Measurements from ENCODE around the gene ATP11A. TPM values are rescaled to one million over a fixed set of nuclear protein-coding genes. Genes with fewer than 3 reads are reported as not detected.
A peak's percentile ranks its signal among the peaks of the same experiment; 100 is the strongest.
"Not testable (repeated sequence)": the region's sequence is repeated elsewhere in the genome, so short reads cannot be mapped to it uniquely, and the experiment has no call there.

The ATP11A gene
- total RNA-seq, 2 experiments from 2014 or later = 24.7 to 25.6 TPM

GRCh38 chr13:112779856-112780604 is 90.2 kb downstream of the ATP11A start:
- H3K9me3 Mint-ChIP-seq = no peaks in the 10 kb centered on the region
- CTCF ChIA-PET = no interaction called here
- peaks cover 14% of the 10 kb centered on the region for H3K4me1 Mint-ChIP-seq (ENCODE audit: low read depth)
- H3K27ac Mint-ChIP-seq = no peak overlapping the region
- no peaks in the 10 kb centered on the region for H3K27me3 Mint-ChIP-seq (ENCODE audit: low read depth)
- H3K36me3 Mint-ChIP-seq (ENCODE audit: low read depth) = peaks cover 2% of the 10 kb centered on the region
- intact Hi-C loops (cut with micrococcal nuclease) = no loop called here
- DNase-seq = no peak
- no peak overlapping the region for H3K4me3 Mint-ChIP-seq

GRCh38 chr13:112781287-112781686 is 91.4 kb downstream of the ATP11A start:
- no peak for DNase-seq
- intact Hi-C loops (cut with micrococcal nuclease) = no loop called here
- no peak overlapping the region for H3K4me3 Mint-ChIP-seq

GRCh38 chr13:112781881-112782361 is 92.1 kb downstream of the ATP11A start:
- H3K36me3 Mint-ChIP-seq (ENCODE audit: low read depth) = peaks cover 11% of the 10 kb centered on the region
- no peak overlapping the region for H3K4me3 Mint-ChIP-seq
- H3K27me3 Mint-ChIP-seq (ENCODE audit: low read depth) = no peaks in the 10 kb centered on the region
- CTCF ChIA-PET = no interaction called here
- intact Hi-C loops (cut with micrococcal nuclease) = no loop called here
- H3K9me3 Mint-ChIP-seq = no peaks in the 10 kb centered on the region
- H3K4me1 Mint-ChIP-seq (ENCODE audit: low read depth) = peaks cover 14% of the 10 kb centered on the region
- no peak for DNase-seq
- no peak overlapping the region for H3K27ac Mint-ChIP-seq

More at GRCh38 chr13:112781287-112781686, 91.4 kb downstream of the ATP11A start:
- Mint-ChIP-seq H3K27me3 (ENCODE audit: low read depth) (no peaks in the 10 kb centered on the region), H3K27ac (no peak overlapping the region), H3K36me3 (ENCODE audit: low read depth) (peaks cover 7% of the 10 kb centered on the region), H3K9me3 (no peaks in the 10 kb centered on the region), H3K4me1 (ENCODE audit: low read depth) (peaks cover 14% of the 10 kb centered on the region)
- CTCF ChIA-PET = no interaction called here

- H3K27me3 Mint-ChIP-seq (ENCODE audit: low read depth) = no peaks in the 10 kb centered on the region
Measured at GRCh38 chr13:112782429-112783010, 92.7 kb downstream of the ATP11A start.

GRCh38 chr13:112783135-112783977 is 93.5 kb downstream of the ATP11A start:
- CTCF ChIA-PET = interaction anchor here (0.7 to 1.3 kb wide), 2 partner anchors 8 to 46 kb away, joined by 3 read pairs; no protein-coding TSS in a partner anchor
- intact Hi-C loops (cut with micrococcal nuclease) = no loop called here
- no peak for DNase-seq
- no peaks in the 10 kb centered on the region for H3K9me3 Mint-ChIP-seq
- peaks cover 14% of the 10 kb centered on the region for H3K4me1 Mint-ChIP-seq (ENCODE audit: low read depth)
- no peak overlapping the region for H3K27ac Mint-ChIP-seq
- no peak overlapping the region for H3K4me3 Mint-ChIP-seq
- no peaks in the 10 kb centered on the region for H3K27me3 Mint-ChIP-seq (ENCODE audit: low read depth)
- H3K36me3 Mint-ChIP-seq (ENCODE audit: low read depth) = peaks cover 11% of the 10 kb centered on the region

More at GRCh38 chr13:112782429-112783010, 92.7 kb downstream of the ATP11A start:
- H3K36me3 Mint-ChIP-seq (ENCODE audit: low read depth) = peaks cover 11% of the 10 kb centered on the region
- no peaks in the 10 kb centered on the region for H3K9me3 Mint-ChIP-seq
- intact Hi-C loops (cut with micrococcal nuclease) = no loop called here
- no peak for DNase-seq
- no peak overlapping the region for H3K27ac Mint-ChIP-seq
- no peak overlapping the region for H3K4me3 Mint-ChIP-seq
- CTCF ChIA-PET = interaction anchor here (0.7 kb wide), 1 partner anchor 9 kb away, joined by 3 read pairs; no protein-coding TSS in a partner anchor
- peaks cover 14% of the 10 kb centered on the region for H3K4me1 Mint-ChIP-seq (ENCODE audit: low read depth)

- no peak overlapping the region for H3K27ac Mint-ChIP-seq
- H3K9me3 Mint-ChIP-seq = no peaks in the 10 kb centered on the region
- no peak overlapping the region for H3K4me3 Mint-ChIP-seq
- CTCF ChIA-PET = interaction anchor here (1.3 kb wide), 1 partner anchor 46 kb away, joined by 3 read pairs; no protein-coding TSS in a partner anchor
- intact Hi-C loops (cut with micrococcal nuclease) = no loop called here
- H3K27me3 Mint-ChIP-seq (ENCODE audit: low read depth) = no peaks in the 10 kb centered on the region
- DNase-seq = no peak
- H3K36me3 Mint-ChIP-seq (ENCODE audit: low read depth) = peaks cover 11% of the 10 kb centered on the region
- H3K4me1 Mint-ChIP-seq (ENCODE audit: low read depth) = peaks cover 14% of the 10 kb centered on the region
Measured at GRCh38 chr13:112783978-112784371, 94.1 kb downstream of the ATP11A start.

GRCh38 chr13:112784811-112785482 is 95.1 kb downstream of the ATP11A start:
- peaks cover 12% of the 10 kb centered on the region for H3K36me3 Mint-ChIP-seq (ENCODE audit: low read depth)
- CTCF ChIA-PET = interaction anchor here (1.3 kb wide), 1 partner anchor 47 kb away, joined by 3 read pairs; no protein-coding TSS in a partner anchor
- no peak overlapping the region for H3K27ac Mint-ChIP-seq
- H3K4me3 Mint-ChIP-seq = no peak overlapping the region
- H3K27me3 Mint-ChIP-seq (ENCODE audit: low read depth) = no peaks in the 10 kb centered on the region
- peaks cover 14% of the 10 kb centered on the region for H3K4me1 Mint-ChIP-seq (ENCODE audit: low read depth)
- no peak for DNase-seq
- intact Hi-C loops (cut with micrococcal nuclease) = no loop called here
- H3K9me3 Mint-ChIP-seq = no peaks in the 10 kb centered on the region

GRCh38 chr13:112785483-112785856 is 95.6 kb downstream of the ATP11A start:
- H3K4me1 Mint-ChIP-seq (ENCODE audit: low read depth) = peaks cover 11% of the 10 kb centered on the region
- no peaks in the 10 kb centered on the region for H3K9me3 Mint-ChIP-seq
- H3K36me3 Mint-ChIP-seq (ENCODE audit: low read depth) = peaks cover 12% of the 10 kb centered on the region
- no peak overlapping the region for H3K27ac Mint-ChIP-seq
- DNase-seq = no peak
- CTCF ChIA-PET = no interaction called here
- H3K27me3 Mint-ChIP-seq (ENCODE audit: low read depth) = no peaks in the 10 kb centered on the region
- intact Hi-C loops (cut with micrococcal nuclease) = no loop called here
- H3K4me3 Mint-ChIP-seq = no peak overlapping the region

GRCh38 chr13:112786810-112787209 is 97.0 kb downstream of the ATP11A start:
- CTCF ChIA-PET; H3K27ac Mint-ChIP-seq; H3K27me3 Mint-ChIP-seq (ENCODE audit: low read depth); intact Hi-C loops (cut with micrococcal nuclease); DNase-seq; H3K9me3 Mint-ChIP-seq; H3K4me3 Mint-ChIP-seq: not testable (repeated sequence)
- Mint-ChIP-seq H3K4me1 (ENCODE audit: low read depth) (peaks cover 18% of the 10 kb centered on the region), H3K36me3 (ENCODE audit: low read depth) (peaks cover 12% of the 10 kb centered on the region)

GRCh38 chr13:112790735-112791641 is 101.2 kb downstream of the ATP11A start:
- no peaks in the 10 kb centered on the region for H3K27me3 Mint-ChIP-seq (ENCODE audit: low read depth)
- no peaks in the 10 kb centered on the region for H3K9me3 Mint-ChIP-seq
- CTCF ChIA-PET = interaction anchor here (0.6 to 0.7 kb wide), 2 partner anchors 8 to 150 kb away, joined by 3 read pairs; no protein-coding TSS in a partner anchor
- H3K4me1 Mint-ChIP-seq (ENCODE audit: low read depth) = peaks cover 19% of the 10 kb centered on the region
- H3K4me3 Mint-ChIP-seq = no peak overlapping the region
- H3K27ac Mint-ChIP-seq = peak overlapping the region; percentile 68
- DNase-seq = no peak
- peaks cover 8% of the 10 kb centered on the region for H3K36me3 Mint-ChIP-seq (ENCODE audit: low read depth)
- intact Hi-C loops (cut with micrococcal nuclease) = no loop called here
